ENCODE data around the gene SERINC3. TPM values are rescaled to one million over a fixed set of nuclear protein-coding genes. Genes with fewer than 3 reads are reported as not detected.

SERINC3 gene
- polyA plus RNA-seq, 1 of the 3 experiments (the other 2 are of a cell fraction) = 105 TPM

DNA sequence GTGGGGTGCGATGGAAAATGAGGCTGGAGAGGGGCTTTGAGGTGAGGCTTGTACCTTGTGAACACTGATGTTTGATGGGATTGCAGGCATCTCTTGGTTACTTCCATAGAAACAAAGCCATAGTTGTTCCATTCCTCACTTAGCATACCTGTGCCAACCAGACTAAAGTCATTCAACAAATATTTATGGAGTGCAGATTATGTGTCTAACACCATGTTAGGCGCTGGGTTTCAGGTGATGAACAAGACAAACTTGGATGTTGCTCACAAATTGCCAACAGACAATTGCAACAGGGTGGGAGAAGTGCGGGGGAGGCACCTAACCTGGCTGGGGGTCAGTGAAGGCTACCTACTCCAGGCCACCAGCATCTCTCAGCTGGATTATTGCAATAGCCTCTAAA, 44.7 kb downstream of the SERINC3 start:
- peak overlapping the region in 1 of 2 experiments; percentile 82; a peak in 2 of 4 replicates for H3K4me3 ChIP-seq (ENCODE audit: low read depth in 2 of 2, low read length in 1 of 2)
- POLR2A ChIA-PET = no interaction called here
- DNase-seq = no peak

More for the DNA sequence above, 44.7 kb downstream of the SERINC3 start:
- Histone ChIP-seq H3K9me2 (no peaks in the 10 kb centered on the region), H3K79me2 (ENCODE audit: insufficient read depth) (peaks cover 29% of the 10 kb centered on the region; the same call in 1 of the 2 replicates), H3K27me3 (ENCODE audit: insufficient read depth) (no peaks in the 10 kb centered on the region), H3K9me3 (no peaks in the 10 kb centered on the region), H3K27ac (ENCODE audit: low read depth in 2 of 2, low read length in 1 of 2) (no peak overlapping the region), H3F3A (replicated peaks; ENCODE audit: insufficient read depth) (peaks cover 6% of the 10 kb centered on the region), H3K9ac (no peak overlapping the region), H3K4me2 (peak overlapping the region; percentile 85), H4K20me1 (ENCODE audit: insufficient read depth) (no peaks in the 10 kb centered on the region), H3K4me1 (ENCODE audit: control insufficient read depth in 1 of 2, insufficient read depth in 2 of 2, low read depth in 1 of 2, low read length in 1 of 2) (peaks cover 0 to 16% of the 10 kb centered on the region in 2 experiments; a peak in 2 of 4 replicates), H3K36me3 (replicated peaks in 1 of 2; ENCODE audit: control insufficient read depth in 1 of 2, insufficient read depth in 2 of 2, low read length in 1 of 2) (peaks cover 3 to 19% of the 10 kb centered on the region in 2 experiments), H2AFZ (ENCODE audit: low read depth) (no peak overlapping the region)
- CTCF ChIA-PET = interaction anchor here (1.3 kb wide), 1 partner anchor 16 kb away, joined by 3 read pairs; no protein-coding TSS in a partner anchor
- WGBS (ENCODE audit: low lambda C conversion rate) = 89% methylated on average over 3 of the region's 3 CpGs
- TF ChIP-seq EP300 (IDR thresholded peaks at IDR 0.05; ENCODE audit: borderline replicate concordance in 1 of 2, low read depth in 1 of 2, low read length in 1 of 2) = no peak
- TF ChIP-seq, protein P1, sequence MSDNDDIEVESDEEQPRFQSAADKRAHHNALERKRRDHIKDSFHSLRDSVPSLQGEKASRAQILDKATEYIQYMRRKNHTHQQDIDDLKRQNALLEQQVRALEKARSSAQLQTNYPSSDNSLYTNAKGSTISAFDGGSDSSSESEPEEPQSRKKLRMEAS (IDR thresholded peaks at IDR 0.05; ENCODE audit: low read depth) = no peak
- no peak for TF ChIP-seq TCF12 (IDR thresholded peaks at IDR 0.05)
- TF ChIP-seq FOXM1 (IDR thresholded peaks at IDR 0.05; ENCODE audit: low read depth) = no peak
- TF ChIP-seq, protein P2, sequence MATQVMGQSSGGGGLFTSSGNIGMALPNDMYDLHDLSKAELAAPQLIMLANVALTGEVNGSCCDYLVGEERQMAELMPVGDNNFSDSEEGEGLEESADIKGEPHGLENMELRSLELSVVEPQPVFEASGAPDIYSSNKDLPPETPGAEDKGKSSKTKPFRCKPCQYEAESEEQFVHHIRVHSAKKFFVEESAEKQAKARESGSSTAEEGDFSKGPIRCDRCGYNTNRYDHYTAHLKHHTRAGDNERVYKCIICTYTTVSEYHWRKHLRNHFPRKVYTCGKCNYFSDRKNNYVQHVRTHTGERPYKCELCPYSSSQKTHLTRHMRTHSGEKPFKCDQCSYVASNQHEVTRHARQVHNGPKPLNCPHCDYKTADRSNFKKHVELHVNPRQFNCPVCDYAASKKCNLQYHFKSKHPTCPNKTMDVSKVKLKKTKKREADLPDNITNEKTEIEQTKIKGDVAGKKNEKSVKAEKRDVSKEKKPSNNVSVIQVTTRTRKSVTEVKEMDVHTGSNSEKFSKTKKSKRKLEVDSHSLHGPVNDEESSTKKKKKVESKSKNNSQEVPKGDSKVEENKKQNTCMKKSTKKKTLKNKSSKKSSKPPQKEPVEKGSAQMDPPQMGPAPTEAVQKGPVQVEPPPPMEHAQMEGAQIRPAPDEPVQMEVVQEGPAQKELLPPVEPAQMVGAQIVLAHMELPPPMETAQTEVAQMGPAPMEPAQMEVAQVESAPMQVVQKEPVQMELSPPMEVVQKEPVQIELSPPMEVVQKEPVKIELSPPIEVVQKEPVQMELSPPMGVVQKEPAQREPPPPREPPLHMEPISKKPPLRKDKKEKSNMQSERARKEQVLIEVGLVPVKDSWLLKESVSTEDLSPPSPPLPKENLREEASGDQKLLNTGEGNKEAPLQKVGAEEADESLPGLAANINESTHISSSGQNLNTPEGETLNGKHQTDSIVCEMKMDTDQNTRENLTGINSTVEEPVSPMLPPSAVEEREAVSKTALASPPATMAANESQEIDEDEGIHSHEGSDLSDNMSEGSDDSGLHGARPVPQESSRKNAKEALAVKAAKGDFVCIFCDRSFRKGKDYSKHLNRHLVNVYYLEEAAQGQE (IDR thresholded peaks at IDR 0.05; ENCODE audit: low read depth, low read length) = no peak
- TF ChIP-seq, protein P3, sequence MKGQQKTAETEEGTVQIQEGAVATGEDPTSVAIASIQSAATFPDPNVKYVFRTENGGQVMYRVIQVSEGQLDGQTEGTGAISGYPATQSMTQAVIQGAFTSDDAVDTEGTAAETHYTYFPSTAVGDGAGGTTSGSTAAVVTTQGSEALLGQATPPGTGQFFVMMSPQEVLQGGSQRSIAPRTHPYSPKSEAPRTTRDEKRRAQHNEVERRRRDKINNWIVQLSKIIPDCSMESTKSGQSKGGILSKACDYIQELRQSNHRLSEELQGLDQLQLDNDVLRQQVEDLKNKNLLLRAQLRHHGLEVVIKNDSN (IDR thresholded peaks at IDR 0.05; ENCODE audit: borderline replicate concordance, low read depth) = no peak
- no peak for TF ChIP-seq RFX5 (IDR thresholded peaks at IDR 0.05; ENCODE audit: low read length)
- no peak for TF ChIP-seq CHD2 (IDR thresholded peaks at IDR 0.05; ENCODE audit: low read length, partially characterized antibody)
- TF ChIP-seq, protein P4, sequence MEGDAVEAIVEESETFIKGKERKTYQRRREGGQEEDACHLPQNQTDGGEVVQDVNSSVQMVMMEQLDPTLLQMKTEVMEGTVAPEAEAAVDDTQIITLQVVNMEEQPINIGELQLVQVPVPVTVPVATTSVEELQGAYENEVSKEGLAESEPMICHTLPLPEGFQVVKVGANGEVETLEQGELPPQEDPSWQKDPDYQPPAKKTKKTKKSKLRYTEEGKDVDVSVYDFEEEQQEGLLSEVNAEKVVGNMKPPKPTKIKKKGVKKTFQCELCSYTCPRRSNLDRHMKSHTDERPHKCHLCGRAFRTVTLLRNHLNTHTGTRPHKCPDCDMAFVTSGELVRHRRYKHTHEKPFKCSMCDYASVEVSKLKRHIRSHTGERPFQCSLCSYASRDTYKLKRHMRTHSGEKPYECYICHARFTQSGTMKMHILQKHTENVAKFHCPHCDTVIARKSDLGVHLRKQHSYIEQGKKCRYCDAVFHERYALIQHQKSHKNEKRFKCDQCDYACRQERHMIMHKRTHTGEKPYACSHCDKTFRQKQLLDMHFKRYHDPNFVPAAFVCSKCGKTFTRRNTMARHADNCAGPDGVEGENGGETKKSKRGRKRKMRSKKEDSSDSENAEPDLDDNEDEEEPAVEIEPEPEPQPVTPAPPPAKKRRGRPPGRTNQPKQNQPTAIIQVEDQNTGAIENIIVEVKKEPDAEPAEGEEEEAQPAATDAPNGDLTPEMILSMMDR (IDR thresholded peaks at IDR 0.05) = no peak
- TF ChIP-seq, protein P5, sequence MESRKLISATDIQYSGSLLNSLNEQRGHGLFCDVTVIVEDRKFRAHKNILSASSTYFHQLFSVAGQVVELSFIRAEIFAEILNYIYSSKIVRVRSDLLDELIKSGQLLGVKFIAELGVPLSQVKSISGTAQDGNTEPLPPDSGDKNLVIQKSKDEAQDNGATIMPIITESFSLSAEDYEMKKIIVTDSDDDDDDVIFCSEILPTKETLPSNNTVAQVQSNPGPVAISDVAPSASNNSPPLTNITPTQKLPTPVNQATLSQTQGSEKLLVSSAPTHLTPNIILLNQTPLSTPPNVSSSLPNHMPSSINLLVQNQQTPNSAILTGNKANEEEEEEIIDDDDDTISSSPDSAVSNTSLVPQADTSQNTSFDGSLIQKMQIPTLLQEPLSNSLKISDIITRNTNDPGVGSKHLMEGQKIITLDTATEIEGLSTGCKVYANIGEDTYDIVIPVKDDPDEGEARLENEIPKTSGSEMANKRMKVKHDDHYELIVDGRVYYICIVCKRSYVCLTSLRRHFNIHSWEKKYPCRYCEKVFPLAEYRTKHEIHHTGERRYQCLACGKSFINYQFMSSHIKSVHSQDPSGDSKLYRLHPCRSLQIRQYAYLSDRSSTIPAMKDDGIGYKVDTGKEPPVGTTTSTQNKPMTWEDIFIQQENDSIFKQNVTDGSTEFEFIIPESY (IDR thresholded peaks at IDR 0.05; ENCODE audit: borderline replicate concordance, low read depth) = no peak
- TF ChIP-seq RAD21 (IDR thresholded peaks at IDR 0.05; ENCODE audit: low read length) = no peak
- TF ChIP-seq NRF1 (IDR thresholded peaks at IDR 0.05; ENCODE audit: low read depth, low read length) = no peak
- no peak for TF ChIP-seq TEAD4 (IDR thresholded peaks at IDR 0.05; ENCODE audit: borderline replicate concordance, insufficient read depth)
- no peak for TF ChIP-seq YY1 (IDR thresholded peaks at IDR 0.05; ENCODE audit: low read depth)
- no peak for TF ChIP-seq TAF1 (IDR thresholded peaks at IDR 0.05; ENCODE audit: borderline replicate concordance, low read depth, low read length)
- TF ChIP-seq SIN3A (IDR thresholded peaks at IDR 0.05; ENCODE audit: borderline replicate concordance, low read depth, low read length) = no peak
- no peak for TF ChIP-seq SMC3 (IDR thresholded peaks at IDR 0.05; ENCODE audit: low read depth, low read length)
- TF ChIP-seq, protein P6, sequence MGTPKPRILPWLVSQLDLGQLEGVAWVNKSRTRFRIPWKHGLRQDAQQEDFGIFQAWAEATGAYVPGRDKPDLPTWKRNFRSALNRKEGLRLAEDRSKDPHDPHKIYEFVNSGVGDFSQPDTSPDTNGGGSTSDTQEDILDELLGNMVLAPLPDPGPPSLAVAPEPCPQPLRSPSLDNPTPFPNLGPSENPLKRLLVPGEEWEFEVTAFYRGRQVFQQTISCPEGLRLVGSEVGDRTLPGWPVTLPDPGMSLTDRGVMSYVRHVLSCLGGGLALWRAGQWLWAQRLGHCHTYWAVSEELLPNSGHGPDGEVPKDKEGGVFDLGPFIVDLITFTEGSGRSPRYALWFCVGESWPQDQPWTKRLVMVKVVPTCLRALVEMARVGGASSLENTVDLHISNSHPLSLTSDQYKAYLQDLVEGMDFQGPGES (IDR thresholded peaks at IDR 0.05; ENCODE audit: low read depth, low read length) = no peak
- no peak for TF ChIP-seq POLR2AphosphoS5 (IDR thresholded peaks at IDR 0.05; ENCODE audit: low read depth, low read length)
- TF ChIP-seq JUND (IDR thresholded peaks at IDR 0.05) = no peak

All from SK-N-SH (cell line).